Activated CD4-positive, alpha-beta memory T cell treated with anti-CD3 and anti-CD28 coated beads, Interleukin-2, amount 10 ng/mL, durations not matched to agents 7 days and 5 days (primary cell): Measurements from ENCODE around the gene TXNDC11. TPM values are rescaled to one million over a fixed set of nuclear protein-coding genes. Genes with fewer than 3 reads are reported as not detected.

Experiments
- CTCF ChIA-PET: fragments of 350-600 bp; sonication (Branson Sonifier 250); formaldehyde crosslinking; loops from one replicate; lab custom pipeline; 2021; ENCODE audit warnings: antibody characterized with exemption, inconsistent platforms; lab: Charles Lee
- POLR2A ChIA-PET: fragments of 350-600 bp; sonication (Branson Sonifier 250); formaldehyde crosslinking; loops from one replicate; lab custom pipeline; 2021; ENCODE audit warnings: antibody characterized with exemption; lab: Charles Lee
- DNase-seq: peaks from one replicate; pipeline ENCODE4 v3.0.0-alpha.2; 2020
- H3K27ac Mint-ChIP-seq: one replicate; pipeline ENCODE4 v1.8.0; 2021; ENCODE audit warnings: mild to moderate bottlenecking, mixed read lengths
- H3K27me3 Mint-ChIP-seq: one replicate; pipeline ENCODE4 v1.8.0; 2021; ENCODE audit warnings: mixed read lengths
- H3K36me3 Mint-ChIP-seq: one replicate; pipeline ENCODE4 v1.8.0; 2021; ENCODE audit warnings: low read depth, mixed read lengths
- H3K4me1 Mint-ChIP-seq: one replicate; pipeline ENCODE4 v1.8.0; 2021; ENCODE audit warnings: mixed read lengths
- H3K4me3 Mint-ChIP-seq: one replicate; pipeline ENCODE4 v1.8.0; 2021; ENCODE audit warnings: mild to moderate bottlenecking, mixed read lengths
- H3K9me3 Mint-ChIP-seq: one replicate; pipeline ENCODE4 v1.8.0; 2021; ENCODE audit warnings: mixed read lengths
- total RNA-seq, 2 experiments: library from RNA; stranded (reverse); gene quantifications; one replicate each; pipeline ENCODE4 v1.2.3, GENCODE V29; 2021

Gene TXNDC11
- total RNA-seq, 2 experiments from 2014 or later: 45.3 to 46.6 TPM

DNA sequence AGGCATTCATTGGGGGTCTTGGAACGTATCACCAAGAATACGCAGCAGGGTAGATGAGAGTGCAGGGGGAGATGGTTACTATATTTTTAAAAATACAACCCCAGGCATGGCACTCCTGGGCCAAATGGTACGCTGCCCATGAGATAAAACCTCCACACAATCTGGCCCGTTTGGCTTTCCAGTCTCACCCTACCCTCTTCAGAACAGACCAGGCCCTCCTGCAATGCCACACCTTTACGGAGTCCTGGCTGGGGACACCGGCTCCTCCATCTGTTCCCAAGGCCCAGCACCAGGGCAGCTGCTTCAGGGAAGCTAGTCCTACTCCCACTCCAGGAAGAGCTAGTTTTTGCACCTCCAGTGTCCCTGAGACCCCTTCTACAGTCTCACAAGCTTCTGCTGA, 50.0 kb downstream of the TXNDC11 start:
- Mint-ChIP-seq H3K4me1 (peaks cover 48% of the 10 kb centered on the region), H3K9me3 (no peaks in the 10 kb centered on the region), H3K27me3 (no peaks in the 10 kb centered on the region), H3K36me3 (peaks cover 75% of the 10 kb centered on the region), H3K4me3 (no peak overlapping the region), H3K27ac (no peak overlapping the region)
- ChIA-PET CTCF (no interaction called here), POLR2A (no interaction called here)
- DNase-seq: no peak

DNA sequence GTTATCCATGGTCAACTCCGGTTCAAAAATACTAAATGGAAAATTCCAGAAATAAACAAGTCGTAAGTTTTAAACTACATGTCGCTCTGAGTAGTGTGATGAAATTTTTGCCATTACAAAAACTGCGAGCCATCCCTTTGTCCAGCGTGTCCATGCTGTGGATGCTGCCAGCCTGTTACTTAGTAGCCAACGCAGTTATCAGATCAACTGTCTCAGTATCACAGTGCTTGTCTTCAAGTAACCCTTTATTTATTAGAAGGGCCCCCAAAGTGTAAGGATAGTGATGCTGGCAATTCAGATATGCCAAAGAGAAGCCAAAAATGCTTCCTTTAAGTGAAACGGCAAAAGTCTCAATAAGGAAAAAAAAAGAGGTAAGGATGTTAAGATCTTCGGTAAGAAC, 50.5 kb downstream of the TXNDC11 start:
- CTCF ChIA-PET: no interaction called here
- no peak overlapping the region for H3K4me3 Mint-ChIP-seq
- no peak for DNase-seq
- H3K27ac Mint-ChIP-seq: no peak overlapping the region
- POLR2A ChIA-PET: interaction anchor here (0.6 kb wide), 1 partner anchor 50 kb away, joined by 5 read pairs; the partner anchor contains the start of gene TXNDC11
- H3K27me3 Mint-ChIP-seq: no peaks in the 10 kb centered on the region
- no peaks in the 10 kb centered on the region for H3K9me3 Mint-ChIP-seq
- H3K36me3 Mint-ChIP-seq: peaks cover 74% of the 10 kb centered on the region
- peaks cover 45% of the 10 kb centered on the region for H3K4me1 Mint-ChIP-seq

DNA sequence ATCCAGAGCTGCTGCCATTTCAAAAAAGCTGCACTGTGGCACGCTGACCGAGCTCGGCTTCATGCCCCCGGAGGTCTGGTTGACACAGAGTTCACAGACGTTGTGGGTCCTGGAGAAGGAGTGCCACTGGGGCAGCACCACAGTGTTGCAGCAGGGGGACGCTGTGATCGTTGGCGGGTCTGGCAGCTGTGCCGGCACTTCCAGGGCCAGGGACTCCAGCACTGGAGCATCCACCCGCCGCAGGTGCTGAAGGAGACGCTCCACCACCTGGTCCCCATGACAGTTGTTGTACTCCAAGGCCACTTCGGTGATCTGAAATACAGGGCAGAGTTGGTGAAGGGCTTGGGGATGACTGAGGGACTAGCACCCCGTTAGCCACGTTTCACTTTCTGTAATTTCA, 50.9 kb downstream of the TXNDC11 start:
- Mint-ChIP-seq H3K27me3 (no peaks in the 10 kb centered on the region), H3K9me3 (no peaks in the 10 kb centered on the region), H3K4me3 (no peak overlapping the region), H3K36me3 (peaks cover 74% of the 10 kb centered on the region), H3K27ac (no peak overlapping the region), H3K4me1 (peaks cover 41% of the 10 kb centered on the region)
- DNase-seq: no peak
- ChIA-PET CTCF (interaction anchor here (1.2 to 1.4 kb wide), 2 partner anchors 13 to 160 kb away, joined by 3 to 6 read pairs; no protein-coding TSS in a partner anchor), POLR2A (interaction anchor here (0.6 kb wide), 2 partner anchors 51 to 161 kb away, joined by 3 to 5 read pairs; partner anchors contain the start of gene TXNDC11)

DNA sequence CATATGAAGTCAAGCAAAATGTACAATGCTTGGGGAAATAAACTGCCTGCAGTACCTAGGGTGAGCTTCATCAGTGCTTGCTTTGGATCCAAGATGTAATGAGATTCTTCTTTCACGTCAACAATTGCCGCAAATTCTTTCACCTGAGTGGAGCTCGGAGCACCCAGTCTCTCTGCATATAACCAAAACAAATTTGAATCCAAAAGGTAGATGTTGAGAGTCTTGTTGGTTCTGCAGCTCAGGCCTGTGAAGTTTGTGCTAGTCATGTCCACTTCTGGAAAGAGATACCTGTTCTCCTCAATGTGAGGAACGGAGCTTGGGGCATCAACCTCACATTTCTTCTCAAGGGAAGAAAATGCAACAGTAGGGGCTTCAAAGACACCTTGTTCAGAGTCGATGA, 51.4 kb downstream of the TXNDC11 start:
- Mint-ChIP-seq H3K4me3 (no peak overlapping the region), H3K27me3 (no peaks in the 10 kb centered on the region), H3K4me1 (peaks cover 35% of the 10 kb centered on the region), H3K9me3 (no peaks in the 10 kb centered on the region), H3K36me3 (peaks cover 74% of the 10 kb centered on the region), H3K27ac (no peak overlapping the region)
- ChIA-PET POLR2A (interaction anchor here (0.6 kb wide), 1 partner anchor 162 kb away, joined by 3 read pairs; no protein-coding TSS in a partner anchor), CTCF (interaction anchor here (1.2 to 1.4 kb wide), 2 partner anchors 12 to 159 kb away, joined by 3 to 6 read pairs; no protein-coding TSS in a partner anchor)
- DNase-seq: no peak

DNA sequence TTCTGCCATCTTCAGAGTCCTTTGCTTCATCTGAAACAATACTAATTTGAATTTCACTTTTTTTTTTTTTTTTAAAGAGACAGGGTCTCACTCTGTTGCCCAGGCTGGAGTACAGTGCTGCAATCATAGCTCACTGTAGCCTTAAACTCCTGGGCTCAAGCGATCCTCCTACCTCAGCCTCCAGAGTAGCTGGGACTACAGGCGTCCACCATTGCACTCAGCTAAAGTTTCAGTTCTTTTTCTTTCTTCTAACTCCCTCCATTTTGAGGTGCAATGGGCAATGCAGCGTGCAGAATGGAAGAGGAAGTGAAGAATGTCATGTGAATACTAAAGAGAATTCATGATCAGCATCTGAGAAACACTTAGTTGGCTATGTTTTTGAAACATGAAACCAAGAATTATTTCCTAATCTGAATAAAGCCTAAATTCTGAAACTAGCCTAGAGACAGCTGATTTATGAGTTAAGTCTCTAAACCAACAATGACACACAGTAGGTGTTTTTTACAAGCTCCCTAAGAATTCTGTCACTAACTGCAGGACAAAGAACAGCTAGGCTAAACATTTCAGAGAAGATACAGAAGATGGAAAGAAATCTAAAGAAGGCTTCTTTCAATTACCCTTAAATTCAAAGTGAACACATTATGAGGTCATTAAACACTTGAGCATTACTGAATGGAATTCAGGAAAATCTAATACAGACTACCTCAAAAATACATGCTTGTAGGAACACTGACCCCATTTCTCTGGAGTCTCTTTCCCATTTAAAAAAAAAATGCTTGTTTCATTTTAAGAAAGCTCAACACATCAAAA, 53.4 kb downstream of the TXNDC11 start:
- ChIA-PET CTCF (interaction anchor here (0.7 to 3.0 kb wide), 7 partner anchors 9 to 158 kb away, joined by 3 to 17 read pairs (median 5); no protein-coding TSS in a partner anchor), POLR2A (interaction anchor here (0.7 to 1.9 kb wide), 4 partner anchors 9 to 53 kb away, joined by 3 to 6 read pairs (median 4); partner anchors contain the start of gene TXNDC11)
- no peaks in the 10 kb centered on the region for H3K9me3 Mint-ChIP-seq
- DNase-seq: no peak
- H3K36me3 Mint-ChIP-seq: peaks cover 69% of the 10 kb centered on the region
- no peak overlapping the region for H3K4me3 Mint-ChIP-seq
- peaks cover 23% of the 10 kb centered on the region for H3K4me1 Mint-ChIP-seq
- H3K27me3 Mint-ChIP-seq: no peaks in the 10 kb centered on the region
- peak overlapping the region; percentile 58 for H3K27ac Mint-ChIP-seq

DNA sequence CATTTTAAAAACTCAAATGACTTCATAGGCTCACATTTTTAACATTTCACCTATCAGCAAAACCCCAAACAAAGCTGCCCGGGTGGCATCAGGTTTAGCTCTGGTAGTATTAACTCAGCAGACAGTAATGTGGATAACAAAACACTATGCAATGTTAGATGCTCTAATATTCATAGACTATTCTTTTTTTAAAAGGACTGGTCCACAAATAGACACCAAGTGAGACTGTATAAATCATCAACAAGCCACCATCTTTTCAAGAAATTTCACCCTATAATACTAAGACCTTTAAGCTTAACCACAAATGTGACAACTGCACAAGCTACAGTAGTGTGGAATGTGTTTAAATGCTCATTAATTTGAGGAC, 54.2 kb downstream of the TXNDC11 start:
- Mint-ChIP-seq H3K4me1 (peaks cover 27% of the 10 kb centered on the region), H3K27ac (no peak overlapping the region), H3K4me3 (no peak overlapping the region), H3K36me3 (peaks cover 69% of the 10 kb centered on the region), H3K27me3 (no peaks in the 10 kb centered on the region), H3K9me3 (no peaks in the 10 kb centered on the region)
- ChIA-PET CTCF (interaction anchor here (0.7 to 3.0 kb wide), 6 partner anchors 9 to 157 kb away, joined by 3 to 17 read pairs (median 8); no protein-coding TSS in a partner anchor), POLR2A (interaction anchor here (0.7 to 1.9 kb wide), 2 partner anchors 21 to 54 kb away, joined by 3 to 6 read pairs; partner anchors contain the start of gene TXNDC11)
- no peak for DNase-seq

DNA sequence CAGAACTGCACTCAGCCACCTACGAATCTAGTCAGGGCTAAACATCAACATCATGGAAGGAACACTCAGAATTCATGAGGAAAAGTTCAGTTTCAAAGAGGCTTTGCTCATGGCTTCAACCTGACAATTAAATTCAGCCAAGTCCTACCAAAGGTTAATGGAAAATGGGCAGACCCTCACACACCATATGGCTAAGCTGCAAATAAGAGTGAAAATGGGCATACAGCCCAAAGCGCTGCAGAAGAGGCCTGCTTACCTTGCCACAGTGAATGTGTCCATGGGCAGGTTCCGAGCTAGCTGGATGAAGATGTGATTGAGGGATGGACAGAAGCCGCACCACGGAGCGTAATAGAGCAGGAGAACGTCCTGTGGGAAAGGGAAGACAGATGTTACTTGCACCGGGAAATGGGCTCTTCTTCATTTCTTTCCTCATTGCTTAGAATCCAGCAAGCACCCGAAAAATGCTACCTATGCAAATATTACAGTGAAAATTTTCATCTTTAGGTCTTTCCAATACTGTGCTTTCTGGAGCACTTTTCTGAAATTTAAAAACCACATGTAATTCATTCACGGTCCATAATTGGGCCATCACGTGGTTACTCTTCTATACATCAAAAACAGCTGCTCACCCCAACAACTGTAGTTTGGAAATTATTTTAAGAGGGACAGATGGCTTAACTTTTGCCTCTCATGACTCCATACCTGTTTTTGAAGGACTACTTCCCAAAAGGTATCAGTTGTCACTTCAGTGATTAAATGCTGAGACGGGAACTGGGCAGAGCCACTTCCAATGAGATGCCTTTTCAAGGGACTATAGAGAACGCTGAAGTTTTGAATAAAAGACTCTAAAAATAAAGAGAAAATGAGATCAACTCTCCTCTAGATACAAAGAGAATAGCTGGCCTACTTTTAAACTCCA, 54.8 kb downstream of the TXNDC11 start:
- H3K4me3 Mint-ChIP-seq: no peak overlapping the region
- POLR2A ChIA-PET: interaction anchor here (0.7 to 1.9 kb wide), 2 partner anchors 20 to 55 kb away, joined by 3 to 6 read pairs; partner anchors contain the start of gene TXNDC11
- DNase-seq: no peak
- H3K9me3 Mint-ChIP-seq: no peaks in the 10 kb centered on the region
- peaks cover 34% of the 10 kb centered on the region for H3K4me1 Mint-ChIP-seq
- no peaks in the 10 kb centered on the region for H3K27me3 Mint-ChIP-seq
- CTCF ChIA-PET: interaction anchor here (0.7 to 3.0 kb wide), 6 partner anchors 9 to 156 kb away, joined by 3 to 17 read pairs (median 8); no protein-coding TSS in a partner anchor
- H3K36me3 Mint-ChIP-seq: peaks cover 75% of the 10 kb centered on the region
- no peak overlapping the region for H3K27ac Mint-ChIP-seq

DNA sequence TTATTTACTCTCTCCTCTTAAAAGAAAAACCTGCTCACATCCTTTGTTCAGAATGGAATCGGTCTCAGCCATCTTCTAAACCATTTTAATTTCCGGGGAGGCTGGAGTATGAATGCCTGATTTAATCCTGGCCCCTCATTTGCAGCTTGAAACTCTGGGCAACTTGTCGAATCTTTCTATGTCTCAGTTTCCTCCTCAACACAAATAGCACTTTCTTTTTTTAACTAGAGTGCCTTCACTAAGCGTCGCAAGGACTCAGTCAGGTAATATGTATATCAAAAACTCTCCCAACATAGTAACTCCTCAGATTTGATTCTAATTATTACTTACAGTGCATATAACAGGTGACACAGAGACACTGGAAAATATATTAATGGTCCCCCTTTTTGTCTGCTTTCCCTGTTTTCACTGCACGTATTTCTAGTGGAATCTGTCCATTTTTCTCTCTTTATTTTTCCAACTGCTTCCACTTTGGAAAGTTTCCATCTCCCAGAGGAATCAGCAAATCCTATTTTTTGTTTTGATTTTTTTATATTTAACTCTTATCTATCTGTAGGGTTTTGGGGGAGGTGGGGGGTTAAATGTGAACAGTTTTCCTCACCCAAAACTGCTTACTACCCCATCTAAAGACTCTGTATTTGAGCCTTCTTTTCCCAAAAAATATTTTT, 55.8 kb downstream of the TXNDC11 start:
- peaks cover 81% of the 10 kb centered on the region for H3K36me3 Mint-ChIP-seq
- H3K27ac Mint-ChIP-seq: no peak overlapping the region
- CTCF ChIA-PET: no interaction called here
- H3K4me1 Mint-ChIP-seq: peaks cover 44% of the 10 kb centered on the region
- no peak overlapping the region for H3K4me3 Mint-ChIP-seq
- H3K27me3 Mint-ChIP-seq: no peaks in the 10 kb centered on the region
- POLR2A ChIA-PET: no interaction called here
- H3K9me3 Mint-ChIP-seq: no peaks in the 10 kb centered on the region
- DNase-seq: no peak

DNA sequence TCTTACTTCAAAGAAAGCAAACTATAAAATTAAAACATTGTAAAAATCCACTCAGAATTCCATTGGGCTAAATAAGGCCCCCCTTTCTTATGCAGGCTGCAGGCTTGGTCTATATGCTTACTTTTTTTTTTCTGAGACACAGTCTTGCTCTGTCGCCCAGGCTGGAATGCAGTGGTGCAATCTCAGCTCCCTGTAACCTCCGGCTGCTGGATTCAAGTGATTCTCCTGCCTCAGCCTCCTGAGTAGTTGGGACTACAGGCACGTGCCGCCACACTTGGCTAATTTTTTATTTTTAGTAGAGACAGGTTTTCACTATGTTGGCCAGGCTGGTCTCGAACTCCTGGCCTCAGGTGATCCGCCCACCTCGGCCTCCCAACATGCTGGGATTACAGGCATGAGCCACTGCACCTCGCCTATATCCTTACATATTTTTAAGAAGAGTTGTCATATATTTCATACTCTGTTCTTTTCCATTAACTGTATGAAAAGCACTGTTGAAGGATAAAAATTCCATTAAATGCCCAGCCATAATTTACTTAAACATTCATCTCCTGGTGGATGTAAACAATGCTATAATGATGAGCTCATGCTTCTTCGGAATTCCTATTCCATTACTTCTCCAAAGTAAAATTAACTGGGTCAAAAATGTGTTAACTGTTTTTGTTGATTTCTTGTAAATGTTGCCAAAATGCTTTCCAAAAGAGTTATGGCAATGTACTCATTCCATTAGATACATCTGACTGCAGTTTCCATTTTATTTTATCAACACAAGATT, 56.6 kb downstream of the TXNDC11 start:
- no peak overlapping the region for H3K4me3 Mint-ChIP-seq
- peaks cover 79% of the 10 kb centered on the region for H3K36me3 Mint-ChIP-seq

DNA sequence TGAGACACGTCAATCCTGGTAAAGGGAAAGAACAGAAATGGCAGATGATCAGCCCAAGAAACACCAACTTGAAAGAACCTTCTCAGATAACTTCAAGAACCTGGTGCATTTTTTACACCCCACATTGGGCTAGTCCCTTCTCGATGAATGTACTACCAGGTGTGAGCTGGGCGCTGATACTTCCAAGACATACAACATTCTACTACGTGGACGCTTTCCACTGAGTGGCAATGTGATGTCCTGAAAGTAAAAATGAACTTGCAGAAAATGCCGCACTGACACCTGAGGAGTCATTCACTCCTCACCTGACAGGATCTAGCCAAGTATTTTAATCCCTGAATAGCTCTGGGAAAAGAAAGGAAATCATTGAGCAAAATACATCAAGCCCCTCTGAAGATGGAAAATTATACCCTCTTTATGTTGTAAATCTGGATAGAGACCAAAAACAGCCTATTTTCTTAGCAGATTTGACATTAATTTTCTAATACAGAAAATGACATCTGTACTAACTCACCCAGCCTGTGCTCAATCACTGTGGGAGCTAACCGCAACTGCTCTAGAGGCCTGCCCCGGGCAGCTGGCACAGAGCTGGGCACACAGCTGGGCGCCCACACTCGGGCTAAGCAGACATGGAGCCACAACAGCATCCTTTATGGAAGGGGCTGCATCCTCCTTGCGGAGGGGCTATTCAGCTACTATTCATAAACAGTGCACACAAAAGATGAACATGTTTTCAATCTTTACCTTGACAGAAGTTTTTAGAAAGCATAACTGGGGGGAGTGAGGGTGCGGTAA, 58.2 kb downstream of the TXNDC11 start:
- Mint-ChIP-seq H3K36me3 (peaks cover 79% of the 10 kb centered on the region), H3K9me3 (no peaks in the 10 kb centered on the region), H3K4me1 (peaks cover 56% of the 10 kb centered on the region), H3K4me3 (no peak overlapping the region), H3K27ac (no peak overlapping the region), H3K27me3 (no peaks in the 10 kb centered on the region)
- DNase-seq: no peak
- CTCF ChIA-PET: no interaction called here
- POLR2A ChIA-PET: interaction anchor here (1.6 kb wide), 1 partner anchor 15 kb away, joined by 4 read pairs; no protein-coding TSS in a partner anchor

More for the DNA sequence above, 56.6 kb downstream of the TXNDC11 start:
- ChIA-PET POLR2A (no interaction called here), CTCF (no interaction called here)
- Mint-ChIP-seq H3K27ac (no peak overlapping the region), H3K27me3 (no peaks in the 10 kb centered on the region), H3K9me3 (no peaks in the 10 kb centered on the region), H3K4me1 (peaks cover 52% of the 10 kb centered on the region)
- no peak for DNase-seq

DNA sequence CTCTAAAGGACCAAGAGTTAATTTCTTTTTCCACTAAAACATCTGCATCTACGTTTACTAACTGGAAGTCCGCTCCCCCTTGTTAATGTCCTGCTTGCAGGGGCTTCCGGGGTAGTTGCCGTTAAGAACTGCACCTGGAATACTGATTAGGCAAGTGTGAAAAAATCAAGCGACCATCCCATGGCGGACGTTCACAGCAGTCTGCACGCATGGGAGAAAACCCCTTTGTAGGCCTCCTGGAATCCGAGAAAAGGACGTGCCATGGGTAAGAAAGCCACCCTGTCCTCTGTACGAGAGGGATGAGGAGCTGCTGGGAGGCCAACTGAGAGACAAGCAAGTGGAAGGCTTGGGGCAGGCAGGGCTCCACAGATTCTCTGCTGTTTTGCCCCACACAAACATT, 59.5 kb downstream of the TXNDC11 start:
- Mint-ChIP-seq H3K36me3 (peaks cover 82% of the 10 kb centered on the region), H3K9me3 (no peaks in the 10 kb centered on the region), H3K4me1 (peaks cover 59% of the 10 kb centered on the region), H3K27me3 (no peaks in the 10 kb centered on the region), H3K4me3 (no peak overlapping the region), H3K27ac (peak overlapping the region; percentile 49)
- ChIA-PET CTCF (no interaction called here), POLR2A (no interaction called here)
- no peak for DNase-seq
